ENCODE measurements around the gene ADAP1. TPM values are rescaled to one million over a fixed set of nuclear protein-coding genes. Genes with fewer than 3 reads are reported as not detected.
A peak's percentile ranks its signal among the peaks of the same experiment; 100 is the strongest.

ADAP1 gene
- total RNA-seq, 2 donors from 2014 or later: 19.7 to 19.8 TPM

- H3K27me3 ChIP-seq: no peaks in the 10 kb centered on the region
- no peak for TF ChIP-seq POLR2A (IDR thresholded peaks at IDR 0.05)
- TF ChIP-seq, protein P1, sequence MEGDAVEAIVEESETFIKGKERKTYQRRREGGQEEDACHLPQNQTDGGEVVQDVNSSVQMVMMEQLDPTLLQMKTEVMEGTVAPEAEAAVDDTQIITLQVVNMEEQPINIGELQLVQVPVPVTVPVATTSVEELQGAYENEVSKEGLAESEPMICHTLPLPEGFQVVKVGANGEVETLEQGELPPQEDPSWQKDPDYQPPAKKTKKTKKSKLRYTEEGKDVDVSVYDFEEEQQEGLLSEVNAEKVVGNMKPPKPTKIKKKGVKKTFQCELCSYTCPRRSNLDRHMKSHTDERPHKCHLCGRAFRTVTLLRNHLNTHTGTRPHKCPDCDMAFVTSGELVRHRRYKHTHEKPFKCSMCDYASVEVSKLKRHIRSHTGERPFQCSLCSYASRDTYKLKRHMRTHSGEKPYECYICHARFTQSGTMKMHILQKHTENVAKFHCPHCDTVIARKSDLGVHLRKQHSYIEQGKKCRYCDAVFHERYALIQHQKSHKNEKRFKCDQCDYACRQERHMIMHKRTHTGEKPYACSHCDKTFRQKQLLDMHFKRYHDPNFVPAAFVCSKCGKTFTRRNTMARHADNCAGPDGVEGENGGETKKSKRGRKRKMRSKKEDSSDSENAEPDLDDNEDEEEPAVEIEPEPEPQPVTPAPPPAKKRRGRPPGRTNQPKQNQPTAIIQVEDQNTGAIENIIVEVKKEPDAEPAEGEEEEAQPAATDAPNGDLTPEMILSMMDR (IDR thresholded peaks at IDR 0.05): no peak
- 76 to 87% methylated on average over 24 to 29 of the region's 33 CpGs for whole genome bisulfite sequencing, 2 donors
- H3K4me3 ChIP-seq: no peak overlapping the region
- peaks cover 10% of the 10 kb centered on the region for H3K4me1 ChIP-seq
- H3K27ac ChIP-seq: no peak overlapping the region
- intact Hi-C loops (cut with DNase I): no loop called here
- H3K36me3 ChIP-seq (replicated peaks in 1 of 2; ENCODE audit: insufficient read depth in 1 of 2, low read depth in 2 of 2): no peaks in the 10 kb centered on the region
- ATAC-seq (no peak), DNase-seq (peak in 1 of 4 donors; percentile 10)
- no peaks in the 10 kb centered on the region for H3K9me3 ChIP-seq
Observed at GRCh38 chr7:917255-918117, 37.0 kb downstream of the ADAP1 start.

- intact Hi-C loops (cut with DNase I): no loop called here
- Histone ChIP-seq H3K9me3 (no peaks in the 10 kb centered on the region), H3K27me3 (no peaks in the 10 kb centered on the region), H3K27ac (peak overlapping the region in 1 of 4 donors; percentile 24), H3K36me3 (replicated peaks in 1 of 2; ENCODE audit: insufficient read depth in 1 of 2, low read depth in 2 of 2) (no peaks in the 10 kb centered on the region), H3K4me3 (no peak overlapping the region), H3K4me1 (peaks cover 10% of the 10 kb centered on the region)
- 43 to 74% methylated on average over 11 to 13 of the region's 17 CpGs for WGBS, 2 donors
- DNase-seq: peak in 2 of 4 donors; percentile 32 to 43
- no peak for ATAC-seq
- no peak for TF ChIP-seq POLR2A (IDR thresholded peaks at IDR 0.05)
- TF ChIP-seq, protein P1 (IDR thresholded peaks at IDR 0.05): no peak
Observed at GRCh38 chr7:916291-916941, 38.1 kb downstream of the ADAP1 start.

- ATAC-seq (no peak), DNase-seq (no peak)
- Histone ChIP-seq H3K9me3 (no peaks in the 10 kb centered on the region), H3K4me1 (peaks cover 10% of the 10 kb centered on the region), H3K36me3 (replicated peaks in 1 of 2; ENCODE audit: insufficient read depth in 1 of 2, low read depth in 2 of 2) (no peaks in the 10 kb centered on the region), H3K4me3 (no peak overlapping the region), H3K27me3 (no peaks in the 10 kb centered on the region), H3K27ac (no peak overlapping the region)
- intact Hi-C loops (cut with DNase I): no loop called here
- 91 to 95% methylated on average over 22 to 33 of the region's 43 CpGs for WGBS, 2 donors
- TF ChIP-seq, protein P1 (IDR thresholded peaks at IDR 0.05): no peak
- no peak for TF ChIP-seq POLR2A (IDR thresholded peaks at IDR 0.05)
Observed at GRCh38 chr7:915291-916218, 38.9 kb downstream of the ADAP1 start.

DNA sequence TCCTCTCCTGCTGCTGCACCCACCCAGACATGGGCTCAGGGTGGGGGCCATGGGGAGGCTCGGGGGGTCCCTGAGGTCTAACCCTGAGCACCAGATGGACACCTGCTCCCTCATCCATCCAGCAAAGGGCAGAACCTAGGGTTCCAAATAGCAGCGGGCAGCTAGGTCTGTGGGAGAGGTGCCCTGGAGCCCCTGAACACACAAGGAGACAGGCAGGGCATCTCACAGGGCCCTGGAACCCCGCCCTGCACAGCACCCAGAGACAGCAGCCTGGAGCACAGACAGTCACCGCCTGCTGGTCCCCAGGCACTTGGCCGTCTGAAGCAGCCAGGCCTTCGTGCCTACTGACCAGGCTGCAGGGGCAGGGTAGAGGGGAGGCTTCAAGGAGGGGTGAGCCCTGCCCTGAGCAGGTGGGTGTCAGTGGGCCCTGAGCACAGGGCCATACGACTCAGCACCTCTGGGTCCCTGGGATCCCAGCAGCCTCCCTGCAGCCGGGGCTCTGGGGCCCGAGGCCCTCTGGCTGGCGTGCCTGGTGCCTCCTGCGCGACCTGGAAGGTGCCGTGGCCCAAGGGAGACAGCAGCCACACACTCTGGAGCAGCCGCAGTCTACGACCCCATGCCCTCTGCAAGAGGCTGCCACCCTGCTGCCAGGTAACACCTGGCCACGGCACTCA, 39.8 kb downstream of the ADAP1 start:
- peak overlapping the region in 2 of 4 donors; percentile 3 to 21 for H3K27ac ChIP-seq
- H3K36me3 ChIP-seq (replicated peaks in 1 of 2; ENCODE audit: insufficient read depth in 1 of 2, low read depth in 2 of 2): no peaks in the 10 kb centered on the region
- no peak for TF ChIP-seq POLR2A (IDR thresholded peaks at IDR 0.05)
- TF ChIP-seq, protein P1 (IDR thresholded peaks at IDR 0.05): no peak
- H3K27me3 ChIP-seq: no peaks in the 10 kb centered on the region
- DNase-seq (no peak), ATAC-seq (no peak)
- intact Hi-C loops (cut with DNase I): no loop called here
- peaks cover 10% of the 10 kb centered on the region for H3K4me1 ChIP-seq
- H3K4me3 ChIP-seq: no peak overlapping the region
- H3K9me3 ChIP-seq: no peaks in the 10 kb centered on the region
- 87 to 94% methylated on average over 3 to 8 of the region's 16 CpGs for WGBS, 2 donors
